Endodermal cell (in vitro differentiated cells): ENCODE results near the gene KLRG1. TPM values are rescaled to one million over a fixed set of nuclear protein-coding genes. Genes with fewer than 3 reads are reported as not detected.

ENCODE experiments used
- DNase-seq: peaks from one replicate; pipeline ENCODE4 v3.0.0-alpha.2; 2017
- H3K27ac ChIP-seq: 2 replicates; pipeline ENCODE4 v1.5.1; 2013; ENCODE audit warnings: mild to moderate bottlenecking, low read depth, low read length, moderate library complexity
- H3K27me3 ChIP-seq: 2 replicates; pipeline ENCODE4 v1.6.1; 2013; ENCODE audit warnings: mild to moderate bottlenecking, low read length, moderate library complexity; ENCODE audit not compliant: insufficient read depth, control insufficient read depth, poor library complexity, severe bottlenecking
- H3K36me3 ChIP-seq: 2 replicates; pipeline ENCODE4 v1.7.0; 2013; ENCODE audit warnings: mild to moderate bottlenecking, low read length, moderate library complexity; ENCODE audit not compliant: control insufficient read depth, insufficient read depth
- H3K4me1 ChIP-seq: one replicate; pipeline ENCODE4 v1.7.0; 2013; ENCODE audit warnings: low read length; ENCODE audit not compliant: control insufficient read depth, insufficient read depth
- H3K4me3 ChIP-seq: 2 replicates; pipeline ENCODE4 v1.5.1; 2013; ENCODE audit warnings: mild to moderate bottlenecking, low read length, moderate library complexity
- H3K9ac ChIP-seq: 2 replicates; pipeline ENCODE4 v1.6.1; 2013; ENCODE audit warnings: mild to moderate bottlenecking, low read length, moderate library complexity; ENCODE audit not compliant: poor library complexity, severe bottlenecking; ENCODE audit errors: extremely low read depth
- H3K9me3 ChIP-seq: 2 replicates; pipeline ENCODE4 v1.6.1; 2013; ENCODE audit warnings: mild to moderate bottlenecking, low read length, moderate library complexity; ENCODE audit not compliant: control insufficient read depth
- H3K27ac Mint-ChIP-seq: 2 replicates; pipeline ENCODE4 v1.8.0; 2020; ENCODE audit warnings: mixed read lengths
- H3K27me3 Mint-ChIP-seq: 2 replicates; pipeline ENCODE4 v1.8.0; 2021; ENCODE audit warnings: mild to moderate bottlenecking, mixed read lengths; ENCODE audit not compliant: insufficient read depth
- H3K36me3 Mint-ChIP-seq: 2 replicates; pipeline ENCODE4 v1.8.0; 2020; ENCODE audit warnings: low read depth, mixed read lengths
- H3K4me1 Mint-ChIP-seq: 2 replicates; pipeline ENCODE4 v1.8.0; 2020; ENCODE audit warnings: mixed read lengths
- H3K4me3 Mint-ChIP-seq: 2 replicates; pipeline ENCODE4 v1.8.0; 2020; ENCODE audit warnings: mild to moderate bottlenecking, moderate library complexity, mixed read lengths
- H3K9me3 Mint-ChIP-seq: 2 replicates; pipeline ENCODE4 v1.8.0; 2020; ENCODE audit warnings: mild to moderate bottlenecking, mixed read lengths
- CTCF ChIP-seq: fragments of 200-600 bp; sonication (generic); conservative IDR thresholded peaks from 2 replicates; pipeline ENCODE4 v1.5.0; 2021; ENCODE audit warnings: antibody characterized with exemption, mild to moderate bottlenecking
- WGBS, 2 experiments: methylation state at CpG; one replicate each; pipeline versions ENCODE4 v1.1.5 to v1.1.7; 2013; ENCODE audit warnings: missing lambda C conversion rate in 2 of 2, mixed read lengths in 1 of 2; ENCODE audit not compliant: insufficient coverage in 1 of 2, insufficient read length in 1 of 2; 5-methylcytosine and 5-hydroxymethylcytosine counted together
- total RNA-seq, 2 donors: library from RNA; stranded (reverse); fragmentation: NEBNext Ultra II Directional in 1 of 2; extraction: Animal tissue kit (Norgen Biotek cat#: 25700) in 1 of 2; gene quantifications; 2 replicates in 1 of 2; 3 replicates in 1 of 2; pipeline ENCODE4 v1.2.1, GENCODE V29; 2021

The KLRG1 gene
- total RNA-seq, 2 donors from 2014 or later: 3.1 TPM

- 83 to 96% methylated on average over 1 to 4 of the region's 4 CpGs for WGBS, 2 experiments
- Histone ChIP-seq H3K36me3 (no peaks in the 10 kb centered on the region), H3K4me3 (no peak overlapping the region), H3K9ac (no peak overlapping the region), H3K4me1 (no peaks in the 10 kb centered on the region), H3K9me3 (no peaks in the 10 kb centered on the region), H3K27ac (no peak overlapping the region), H3K27me3 (no peaks in the 10 kb centered on the region)
- Mint-ChIP-seq H3K9me3 (no peaks in the 10 kb centered on the region), H3K36me3 (no peaks in the 10 kb centered on the region), H3K4me3 (no peak overlapping the region), H3K27me3 (no peaks in the 10 kb centered on the region), H3K4me1 (no peaks in the 10 kb centered on the region), H3K27ac (no peak overlapping the region)
- DNase-seq: no peak
- no peak for TF ChIP-seq CTCF
Observed at GRCh38 chr12:9001233-9001632, 11.9 kb downstream of the KLRG1 start.

GRCh38 chr12:9002335-9002734 is 13.0 kb downstream of the KLRG1 start:
- no peak for TF ChIP-seq CTCF
- Mint-ChIP-seq H3K27me3 (no peaks in the 10 kb centered on the region), H3K36me3 (no peaks in the 10 kb centered on the region), H3K27ac (no peak overlapping the region), H3K4me1 (no peaks in the 10 kb centered on the region), H3K4me3 (no peak overlapping the region), H3K9me3 (no peaks in the 10 kb centered on the region)
- no peak overlapping the region for H3K4me3 ChIP-seq
- H3K27ac ChIP-seq: no peak overlapping the region
- H3K9ac ChIP-seq: no peak overlapping the region
- no peak for DNase-seq
- H3K9me3 ChIP-seq: no peaks in the 10 kb centered on the region
- H3K36me3 ChIP-seq: no peaks in the 10 kb centered on the region
- H3K4me1 ChIP-seq: no peaks in the 10 kb centered on the region
- no peaks in the 10 kb centered on the region for H3K27me3 ChIP-seq

GRCh38 chr12:9022592-9022991 is 33.2 kb downstream of the KLRG1 start:
- H3K36me3 Mint-ChIP-seq: no peaks in the 10 kb centered on the region
- peaks cover 6% of the 10 kb centered on the region for H3K9me3 ChIP-seq
- H3K4me1 ChIP-seq: no peaks in the 10 kb centered on the region
- H3K36me3 ChIP-seq: no peaks in the 10 kb centered on the region
- WGBS, 2 experiments: 80 to 93% methylated on average over 1 of the region's 2 CpGs
- no peak for DNase-seq
- H3K4me3 ChIP-seq: no peak overlapping the region
- no peaks in the 10 kb centered on the region for H3K4me1 Mint-ChIP-seq
- no peaks in the 10 kb centered on the region for H3K27me3 ChIP-seq
- peaks cover 14% of the 10 kb centered on the region for H3K9me3 Mint-ChIP-seq
- H3K27ac ChIP-seq: no peak overlapping the region
- H3K4me3 Mint-ChIP-seq: no peak overlapping the region
- no peak overlapping the region for H3K27ac Mint-ChIP-seq
- H3K9ac ChIP-seq: no peak overlapping the region
- no peak for TF ChIP-seq CTCF
- H3K27me3 Mint-ChIP-seq: no peaks in the 10 kb centered on the region
